ENCODE measurements around the gene PBX3. TPM values are rescaled to one million over a fixed set of nuclear protein-coding genes. Genes with fewer than 3 reads are reported as not detected.

The PBX3 gene
- total and polyA plus RNA-seq, 2 donors (not counting 1 experiment from before 2014, with no cell fraction given): 15.5 to 39.0 TPM

DNA sequence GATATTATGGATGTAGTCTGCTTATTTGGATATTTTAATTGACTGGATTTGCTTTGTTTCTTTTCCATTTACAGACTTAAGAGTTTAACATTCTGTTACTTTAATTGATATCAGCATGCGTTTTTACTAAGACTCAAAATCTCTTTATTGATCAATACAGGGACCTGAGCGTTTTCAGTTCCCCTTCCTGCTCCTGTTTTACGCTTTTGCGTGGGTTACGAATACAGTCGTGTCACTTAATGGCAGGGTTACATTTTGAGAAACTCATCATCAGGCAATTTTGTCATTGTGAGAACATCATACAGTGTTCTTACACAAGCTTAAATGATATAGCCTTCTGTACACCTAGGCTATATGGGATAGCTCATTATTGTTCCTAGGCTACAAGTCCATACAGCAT, 65.2 kb downstream of the PBX3 start:
- ATAC-seq (ENCODE audit: low read depth) (no peak), DNase-seq (no peak)
- H3K4me3 ChIP-seq (ENCODE audit: control extremely low read depth in 1 of 5, extremely low read depth in 1 of 5, insufficient read depth in 1 of 5, low read depth in 2 of 5, low read length in 4 of 5): no peak overlapping the region
- no peaks in the 10 kb centered on the region for H3K27me3 Mint-ChIP-seq
- intact Hi-C loops (cut with micrococcal nuclease): no loop called here
- no CpG with 5 or more reads among the region's 6 CpGs for WGBS (ENCODE audit: insufficient coverage)
- H3K9me3 ChIP-seq (ENCODE audit: control extremely low read depth in 1 of 3, control insufficient read depth in 2 of 3, insufficient read depth in 1 of 3, low read length in 2 of 3): no peaks in the 10 kb centered on the region
- no peak overlapping the region for H3K27ac Mint-ChIP-seq
- no peaks in the 10 kb centered on the region for H3K4me1 ChIP-seq (ENCODE audit: control insufficient read depth in 2 of 2, insufficient read depth in 2 of 2, low read length in 2 of 2)
- H3K36me3 ChIP-seq (replicated peaks in 1 of 2; ENCODE audit: control extremely low read depth in 1 of 2, control insufficient read depth in 1 of 2, extremely low read depth in 1 of 2, insufficient read depth in 2 of 2, low read length in 1 of 2): no peaks in the 10 kb centered on the region
- H3K79me2 ChIP-seq (ENCODE audit: control insufficient read depth, insufficient read depth, low read length): peaks cover 5% of the 10 kb centered on the region
- H3K4me3 Mint-ChIP-seq: no peak overlapping the region
- no peak for TF ChIP-seq EZH2 (IDR thresholded peaks at IDR 0.05; ENCODE audit: borderline replicate concordance, insufficient read depth, low read depth, low read length, poor library complexity, severe bottlenecking)
- TF ChIP-seq, protein P1, sequence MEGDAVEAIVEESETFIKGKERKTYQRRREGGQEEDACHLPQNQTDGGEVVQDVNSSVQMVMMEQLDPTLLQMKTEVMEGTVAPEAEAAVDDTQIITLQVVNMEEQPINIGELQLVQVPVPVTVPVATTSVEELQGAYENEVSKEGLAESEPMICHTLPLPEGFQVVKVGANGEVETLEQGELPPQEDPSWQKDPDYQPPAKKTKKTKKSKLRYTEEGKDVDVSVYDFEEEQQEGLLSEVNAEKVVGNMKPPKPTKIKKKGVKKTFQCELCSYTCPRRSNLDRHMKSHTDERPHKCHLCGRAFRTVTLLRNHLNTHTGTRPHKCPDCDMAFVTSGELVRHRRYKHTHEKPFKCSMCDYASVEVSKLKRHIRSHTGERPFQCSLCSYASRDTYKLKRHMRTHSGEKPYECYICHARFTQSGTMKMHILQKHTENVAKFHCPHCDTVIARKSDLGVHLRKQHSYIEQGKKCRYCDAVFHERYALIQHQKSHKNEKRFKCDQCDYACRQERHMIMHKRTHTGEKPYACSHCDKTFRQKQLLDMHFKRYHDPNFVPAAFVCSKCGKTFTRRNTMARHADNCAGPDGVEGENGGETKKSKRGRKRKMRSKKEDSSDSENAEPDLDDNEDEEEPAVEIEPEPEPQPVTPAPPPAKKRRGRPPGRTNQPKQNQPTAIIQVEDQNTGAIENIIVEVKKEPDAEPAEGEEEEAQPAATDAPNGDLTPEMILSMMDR (IDR thresholded peaks at IDR 0.05): no peak
- H2AFZ ChIP-seq (ENCODE audit: insufficient read depth, low read depth, low read length, poor library complexity, severe bottlenecking): no peak overlapping the region
- POLR2A ChIA-PET: no interaction called here
- no peak overlapping the region for H3K27ac ChIP-seq (ENCODE audit: low read length in 2 of 2)
- peaks cover 8% of the 10 kb centered on the region for H3K4me1 Mint-ChIP-seq
- no peaks in the 10 kb centered on the region for H3K27me3 ChIP-seq (replicated peaks in 1 of 4; ENCODE audit: control extremely low read depth in 1 of 4, control insufficient read depth in 3 of 4, insufficient read depth in 4 of 4, low read length in 3 of 4)
- H3K9me3 Mint-ChIP-seq (ENCODE audit: insufficient read depth): no peaks in the 10 kb centered on the region
- H3K4me2 ChIP-seq (replicated peaks; ENCODE audit: low read depth, low read length, poor library complexity, severe bottlenecking): no peak overlapping the region
- H4K20me1 ChIP-seq (ENCODE audit: control insufficient read depth, insufficient read depth, low read length, poor library complexity, severe bottlenecking): no peaks in the 10 kb centered on the region
- no peak overlapping the region for H3K9ac ChIP-seq (ENCODE audit: low read length)
- CTCF ChIA-PET: no interaction called here

DNA sequence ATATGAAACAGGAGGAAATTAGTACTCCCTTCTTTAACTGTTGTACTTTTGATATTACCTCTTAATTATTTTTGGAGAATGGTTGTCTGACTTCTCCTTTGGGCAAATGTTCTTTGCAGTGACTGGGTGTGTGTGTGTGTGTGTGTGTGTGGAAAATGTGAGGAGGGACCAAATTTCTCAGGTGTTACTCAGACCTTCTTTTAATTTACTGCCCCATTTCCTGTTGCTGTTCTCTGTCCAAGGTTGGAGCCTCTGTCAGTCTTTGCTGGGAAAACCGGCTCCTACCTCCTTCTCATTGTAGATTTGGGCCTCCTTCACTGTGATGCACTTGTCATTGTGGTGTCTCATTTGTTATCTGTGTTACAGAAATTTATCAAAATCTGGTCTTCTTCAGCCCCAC, 68.4 kb downstream of the PBX3 start:
- CTCF ChIA-PET: no interaction called here
- intact Hi-C loops (cut with micrococcal nuclease): no loop called here
- peaks cover 7% of the 10 kb centered on the region in 2 donors for H3K4me1 ChIP-seq (ENCODE audit: control insufficient read depth in 2 of 2, insufficient read depth in 2 of 2, low read length in 2 of 2)
- H3K27ac ChIP-seq (ENCODE audit: low read length in 2 of 2): no peak overlapping the region
- peaks cover 4% of the 10 kb centered on the region for H3K79me2 ChIP-seq (ENCODE audit: control insufficient read depth, insufficient read depth, low read length)
- Mint-ChIP-seq H3K4me1 (peaks cover 16% of the 10 kb centered on the region), H3K9me3 (ENCODE audit: insufficient read depth) (no peaks in the 10 kb centered on the region), H3K27ac (no peak overlapping the region), H3K27me3 (no peaks in the 10 kb centered on the region), H3K4me3 (no peak overlapping the region)
- H3K4me3 ChIP-seq (ENCODE audit: control extremely low read depth in 1 of 5, extremely low read depth in 1 of 5, insufficient read depth in 1 of 5, low read depth in 2 of 5, low read length in 4 of 5): no peak overlapping the region
- no peaks in the 10 kb centered on the region for H4K20me1 ChIP-seq (ENCODE audit: control insufficient read depth, insufficient read depth, low read length, poor library complexity, severe bottlenecking)
- TF ChIP-seq, protein P1 (IDR thresholded peaks at IDR 0.05): no peak
- TF ChIP-seq EZH2 (IDR thresholded peaks at IDR 0.05; ENCODE audit: borderline replicate concordance, insufficient read depth, low read depth, low read length, poor library complexity, severe bottlenecking): no peak
- H3K9me3 ChIP-seq (ENCODE audit: control extremely low read depth in 1 of 3, control insufficient read depth in 2 of 3, insufficient read depth in 1 of 3, low read length in 2 of 3): no peaks in the 10 kb centered on the region
- no peaks in the 10 kb centered on the region for H3K27me3 ChIP-seq (replicated peaks in 1 of 4; ENCODE audit: control extremely low read depth in 1 of 4, control insufficient read depth in 3 of 4, insufficient read depth in 4 of 4, low read length in 3 of 4)
- POLR2A ChIA-PET: no interaction called here
- H3K4me2 ChIP-seq (replicated peaks; ENCODE audit: low read depth, low read length, poor library complexity, severe bottlenecking): no peak overlapping the region
- no peak overlapping the region for H3K9ac ChIP-seq (ENCODE audit: low read length)
- H2AFZ ChIP-seq (ENCODE audit: insufficient read depth, low read depth, low read length, poor library complexity, severe bottlenecking): no peak overlapping the region
- no peak for ATAC-seq (ENCODE audit: low read depth)
- H3K36me3 ChIP-seq (replicated peaks in 1 of 2; ENCODE audit: control extremely low read depth in 1 of 2, control insufficient read depth in 1 of 2, extremely low read depth in 1 of 2, insufficient read depth in 2 of 2, low read length in 1 of 2): no peaks in the 10 kb centered on the region
- WGBS (ENCODE audit: insufficient coverage): no CpG with 5 or more reads among the region's 1 CpG
- DNase-seq: no peak

Data from B cell (primary cell).